GM12878 (cell line): ENCODE results near the gene C4orf33. TPM values are rescaled to one million over a fixed set of nuclear protein-coding genes. Genes with fewer than 3 reads are reported as not detected.
A peak's percentile ranks its signal among the peaks of the same experiment; 100 is the strongest.

ENCODE experiments used
- ASH2L ChIP-seq: fragments of 300-600, 200-600 bp; sonication (generic); IDR thresholded peaks from 2 replicates; pipeline ENCODE4 v1.6.1; 2017; ENCODE audit warnings: low read depth, mild to moderate bottlenecking, borderline replicate concordance
- BCLAF1 ChIP-seq: fragments of 450-650 bp; IDR thresholded peaks from 2 replicates; pipeline ENCODE4 v1.6.1; 2017; ENCODE audit warnings: antibody characterized with exemption, mild to moderate bottlenecking, moderate library complexity
- CBX5 ChIP-seq: sonication (generic); IDR thresholded peaks from 2 replicates; pipeline ENCODE4 v1.6.1; 2016; ENCODE audit warnings: low read depth, moderate library complexity, mild to moderate bottlenecking, inconsistent platforms
- CHD4 ChIP-seq: fragments of 200-600 bp; sonication (generic); IDR thresholded peaks from 2 replicates; pipeline ENCODE4 v1.6.1; 2016; ENCODE audit warnings: mild to moderate bottlenecking
- CREM ChIP-seq: IDR thresholded peaks from 2 replicates; pipeline ENCODE4 v1.6.1; 2014; ENCODE audit warnings: antibody characterized with exemption, low read depth
- DPF2 ChIP-seq: fragments of 450-650 bp; IDR thresholded peaks from 2 replicates; pipeline ENCODE4 v1.6.1; 2017; ENCODE audit warnings: mild to moderate bottlenecking
- IRF4 ChIP-seq: IDR thresholded peaks from 2 replicates; pipeline ENCODE4 v1.6.1; 2011; ENCODE audit warnings: low read depth, low read length
- MTA2 ChIP-seq: fragments of 450-650 bp; IDR thresholded peaks from 2 replicates; pipeline ENCODE4 v1.6.1; 2016; ENCODE audit warnings: low read depth, mild to moderate bottlenecking, moderate library complexity
- NBN ChIP-seq: fragments of 450-650 bp; IDR thresholded peaks from 2 replicates; pipeline ENCODE4 v1.6.1; 2016
- NFIC ChIP-seq: IDR thresholded peaks from 2 replicates; pipeline ENCODE4 v1.6.1; 2012; ENCODE audit warnings: low read depth, mild to moderate bottlenecking, inconsistent platforms, low read length, moderate library complexity
- NR2F1 ChIP-seq: fragments of 450-650 bp; conservative IDR thresholded peaks from 2 replicates; pipeline ENCODE4 v1.6.1; 2017; ENCODE audit warnings: mild to moderate bottlenecking
- NRF1 ChIP-seq: conservative IDR thresholded peaks from 2 replicates; pipeline ENCODE4 v1.6.1; 2011; ENCODE audit warnings: mild to moderate bottlenecking, low read depth, low read length, improper control_type of control experiment
- PAX8 ChIP-seq: fragments of 450-650 bp; IDR thresholded peaks from 2 replicates; pipeline ENCODE4 v1.6.1; 2017; ENCODE audit warnings: mild to moderate bottlenecking, moderate library complexity
- POLR2A ChIP-seq: IDR thresholded peaks from 2 replicates; pipeline ENCODE4 v1.6.1; 2011; ENCODE audit warnings: low read depth, mild to moderate bottlenecking, low read length
- RUNX3 ChIP-seq: IDR thresholded peaks from 2 replicates; pipeline ENCODE4 v1.6.1; 2012; ENCODE audit warnings: low read length, inconsistent platforms
- STAT1 ChIP-seq: fragments of 450-650 bp; conservative IDR thresholded peaks from 2 replicates; pipeline ENCODE4 v1.6.1; 2014; ENCODE audit warnings: antibody characterized with exemption, mild to moderate bottlenecking
- ZNF384 ChIP-seq: IDR thresholded peaks from 2 replicates; pipeline ENCODE4 v1.6.1; 2012; ENCODE audit warnings: low read depth, mild to moderate bottlenecking, low read length, improper control_type of control experiment, borderline replicate concordance
- polyA plus RNA-seq, 11 experiments: library from polyadenylated mRNA; depleted of rRNA in 4 of 11; unstranded in 6 of 11; stranded (reverse) in 5 of 11; fragments of >200 nt; fragmentation: Nextera tagmentation in 4 of 11; fragmentation: Illumina TruSeq in 1 of 11; extraction: Ambion mirVana in 4 of 11; extraction: Trizol in 1 of 11; gene quantifications; 1 replicate in 1 of 11; 2 replicates in 10 of 11; pipeline versions ENCODE4 v1.2.1 to v1.2.3, GENCODE V29; 2011 to 2016; ENCODE audit warnings: inconsistent platforms in 2 of 11, missing spikeins in 2 of 11, low read depth in 1 of 11
- total RNA-seq, 4 experiments: library from RNA; depleted of rRNA in 3 of 4; stranded (reverse); fragments of >200 nt in 3 of 4; fragmentation: Illumina TruSeq in 1 of 4; extraction: Trizol in 1 of 4; gene quantifications; 2 replicates each; pipeline versions ENCODE4 v1.2.1 to v1.2.3, GENCODE V29; 2013 to 2021
- TF ChIP-seq, protein P1 (sequence below): fragments of 450-650 bp; formaldehyde crosslinking; IDR thresholded peaks from 2 replicates; pipeline ENCODE4 v1.5.0; 2022; ENCODE audit warnings: mild to moderate bottlenecking, missing genetic modification characterization
- TF ChIP-seq, protein P2 (sequence below): fragments of 450-650 bp; IDR thresholded peaks from 2 replicates; pipeline ENCODE4 v1.6.1; 2016; ENCODE audit warnings: mild to moderate bottlenecking, moderate library complexity, borderline replicate concordance
- TF ChIP-seq, protein P3 (sequence below): fragments of 450-650 bp; IDR thresholded peaks from 2 replicates; pipeline ENCODE4 v1.6.1; 2017; ENCODE audit warnings: low read depth, mild to moderate bottlenecking, moderate library complexity

Gene C4orf33
- total and polyA plus RNA-seq, 10 of the 15 experiments (the other 5 are each of a cell fraction or from before 2014, with no cell fraction given) = 10.2 to 29.8 (median 20.3) TPM

DNA sequence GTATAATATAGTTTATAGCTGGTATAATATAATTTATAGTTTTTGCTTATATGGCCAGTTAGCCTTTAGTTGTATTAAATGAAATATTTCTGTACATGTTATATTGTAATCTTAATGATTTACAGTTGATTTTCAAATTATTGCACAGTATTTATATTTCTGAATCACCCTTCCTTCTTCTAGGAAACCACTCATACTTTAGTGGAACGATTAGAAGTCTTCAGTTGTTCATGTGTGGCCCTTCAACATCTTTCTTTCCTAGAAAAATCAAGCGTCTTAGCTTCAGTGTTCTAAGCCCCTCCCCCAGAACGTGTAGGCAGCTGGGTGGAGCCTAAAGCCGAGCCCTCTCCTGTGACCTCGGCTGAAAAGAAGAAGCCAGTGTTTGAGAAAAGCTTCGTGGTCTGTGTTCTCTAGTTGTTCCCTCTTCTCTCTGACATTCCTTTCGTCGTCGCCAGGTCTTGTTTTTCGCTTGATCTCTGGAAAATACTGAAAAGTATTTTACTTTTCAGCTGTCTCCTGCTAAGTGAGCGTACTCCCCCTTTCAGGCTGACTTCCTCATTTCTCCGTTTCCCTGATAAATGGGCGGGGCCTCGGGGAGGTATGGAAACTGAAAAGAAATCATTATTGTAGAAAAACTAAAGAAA lies at the start of gene C4orf33 (continued):
- TF ChIP-seq IRF4 (no peak), CHD4 (no peak), CBX5 (no peak), NFIC (no peak), DPF2 (no peak), NBN (peak; percentile 86), NR2F1 (peak; percentile 83), ASH2L (0 out of 2 replicates have a peak, but pooled peaks have one; percentile 35), STAT1 (no peak), CREM (0 out of 2 replicates have a peak, but pooled peaks have one; percentile 45), RUNX3 (0 out of 2 replicates have a peak, but pooled peaks have one; percentile 12), MTA2 (peak; percentile 45; the same call in 1 of the 2 replicates), BCLAF1 (no peak), POLR2A (peak; percentile 81), ZNF384 (no peak), NRF1 (no peak), PAX8 (no peak)
- TF ChIP-seq, protein P1, sequence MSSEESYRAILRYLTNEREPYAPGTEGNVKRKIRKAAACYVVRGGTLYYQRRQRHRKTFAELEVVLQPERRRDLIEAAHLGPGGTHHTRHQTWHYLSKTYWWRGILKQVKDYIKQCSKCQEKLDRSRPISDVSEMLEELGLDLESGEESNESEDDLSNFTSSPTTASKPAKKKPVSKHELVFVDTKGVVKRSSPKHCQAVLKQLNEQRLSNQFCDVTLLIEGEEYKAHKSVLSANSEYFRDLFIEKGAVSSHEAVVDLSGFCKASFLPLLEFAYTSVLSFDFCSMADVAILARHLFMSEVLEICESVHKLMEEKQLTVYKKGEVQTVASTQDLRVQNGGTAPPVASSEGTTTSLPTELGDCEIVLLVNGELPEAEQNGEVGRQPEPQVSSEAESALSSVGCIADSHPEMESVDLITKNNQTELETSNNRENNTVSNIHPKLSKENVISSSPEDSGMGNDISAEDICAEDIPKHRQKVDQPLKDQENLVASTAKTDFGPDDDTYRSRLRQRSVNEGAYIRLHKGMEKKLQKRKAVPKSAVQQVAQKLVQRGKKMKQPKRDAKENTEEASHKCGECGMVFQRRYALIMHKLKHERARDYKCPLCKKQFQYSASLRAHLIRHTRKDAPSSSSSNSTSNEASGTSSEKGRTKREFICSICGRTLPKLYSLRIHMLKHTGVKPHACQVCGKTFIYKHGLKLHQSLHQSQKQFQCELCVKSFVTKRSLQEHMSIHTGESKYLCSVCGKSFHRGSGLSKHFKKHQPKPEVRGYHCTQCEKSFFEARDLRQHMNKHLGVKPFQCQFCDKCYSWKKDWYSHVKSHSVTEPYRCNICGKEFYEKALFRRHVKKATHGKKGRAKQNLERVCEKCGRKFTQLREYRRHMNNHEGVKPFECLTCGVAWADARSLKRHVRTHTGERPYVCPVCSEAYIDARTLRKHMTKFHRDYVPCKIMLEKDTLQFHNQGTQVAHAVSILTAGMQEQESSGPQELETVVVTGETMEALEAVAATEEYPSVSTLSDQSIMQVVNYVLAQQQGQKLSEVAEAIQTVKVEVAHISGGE (CRISPR knock-in tag) = no peak
- TF ChIP-seq, protein P2, sequence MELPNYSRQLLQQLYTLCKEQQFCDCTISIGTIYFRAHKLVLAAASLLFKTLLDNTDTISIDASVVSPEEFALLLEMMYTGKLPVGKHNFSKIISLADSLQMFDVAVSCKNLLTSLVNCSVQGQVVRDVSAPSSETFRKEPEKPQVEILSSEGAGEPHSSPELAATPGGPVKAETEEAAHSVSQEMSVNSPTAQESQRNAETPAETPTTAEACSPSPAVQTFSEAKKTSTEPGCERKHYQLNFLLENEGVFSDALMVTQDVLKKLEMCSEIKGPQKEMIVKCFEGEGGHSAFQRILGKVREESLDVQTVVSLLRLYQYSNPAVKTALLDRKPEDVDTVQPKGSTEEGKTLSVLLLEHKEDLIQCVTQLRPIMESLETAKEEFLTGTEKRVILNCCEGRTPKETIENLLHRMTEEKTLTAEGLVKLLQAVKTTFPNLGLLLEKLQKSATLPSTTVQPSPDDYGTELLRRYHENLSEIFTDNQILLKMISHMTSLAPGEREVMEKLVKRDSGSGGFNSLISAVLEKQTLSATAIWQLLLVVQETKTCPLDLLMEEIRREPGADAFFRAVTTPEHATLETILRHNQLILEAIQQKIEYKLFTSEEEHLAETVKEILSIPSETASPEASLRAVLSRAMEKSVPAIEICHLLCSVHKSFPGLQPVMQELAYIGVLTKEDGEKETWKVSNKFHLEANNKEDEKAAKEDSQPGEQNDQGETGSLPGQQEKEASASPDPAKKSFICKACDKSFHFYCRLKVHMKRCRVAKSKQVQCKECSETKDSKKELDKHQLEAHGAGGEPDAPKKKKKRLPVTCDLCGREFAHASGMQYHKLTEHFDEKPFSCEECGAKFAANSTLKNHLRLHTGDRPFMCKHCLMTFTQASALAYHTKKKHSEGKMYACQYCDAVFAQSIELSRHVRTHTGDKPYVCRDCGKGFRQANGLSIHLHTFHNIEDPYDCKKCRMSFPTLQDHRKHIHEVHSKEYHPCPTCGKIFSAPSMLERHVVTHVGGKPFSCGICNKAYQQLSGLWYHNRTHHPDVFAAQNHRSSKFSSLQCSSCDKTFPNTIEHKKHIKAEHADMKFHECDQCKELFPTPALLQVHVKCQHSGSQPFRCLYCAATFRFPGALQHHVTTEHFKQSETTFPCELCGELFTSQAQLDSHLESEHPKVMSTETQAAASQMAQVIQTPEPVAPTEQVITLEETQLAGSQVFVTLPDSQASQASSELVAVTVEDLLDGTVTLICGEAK = no peak
- TF ChIP-seq, protein P3, sequence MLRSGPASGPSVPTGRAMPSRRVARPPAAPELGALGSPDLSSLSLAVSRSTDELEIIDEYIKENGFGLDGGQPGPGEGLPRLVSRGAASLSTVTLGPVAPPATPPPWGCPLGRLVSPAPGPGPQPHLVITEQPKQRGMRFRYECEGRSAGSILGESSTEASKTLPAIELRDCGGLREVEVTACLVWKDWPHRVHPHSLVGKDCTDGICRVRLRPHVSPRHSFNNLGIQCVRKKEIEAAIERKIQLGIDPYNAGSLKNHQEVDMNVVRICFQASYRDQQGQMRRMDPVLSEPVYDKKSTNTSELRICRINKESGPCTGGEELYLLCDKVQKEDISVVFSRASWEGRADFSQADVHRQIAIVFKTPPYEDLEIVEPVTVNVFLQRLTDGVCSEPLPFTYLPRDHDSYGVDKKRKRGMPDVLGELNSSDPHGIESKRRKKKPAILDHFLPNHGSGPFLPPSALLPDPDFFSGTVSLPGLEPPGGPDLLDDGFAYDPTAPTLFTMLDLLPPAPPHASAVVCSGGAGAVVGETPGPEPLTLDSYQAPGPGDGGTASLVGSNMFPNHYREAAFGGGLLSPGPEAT = peak; percentile 83
